ENCODE data around the gene ATP2C1. TPM values are rescaled to one million over a fixed set of nuclear protein-coding genes. Genes with fewer than 3 reads are reported as not detected.
"Not testable (repeated sequence)": the region's sequence is repeated elsewhere in the genome, so short reads cannot be mapped to it uniquely, and the experiment has no call there.

The ATP2C1 gene
- total RNA-seq, 2 experiments from 2014 or later, result 46.4 to 46.8 TPM

- DNase-seq, result no peak
- Mint-ChIP-seq H3K36me3 (ENCODE audit: low read depth) (peaks cover 51% of the 10 kb centered on the region), H3K27me3 (no peaks in the 10 kb centered on the region)
Measured at GRCh38 chr3:130967281-130967680, 73.4 kb downstream of the ATP2C1 start.

GRCh38 chr3:130968221-130968620 lies 74.3 kb downstream of the ATP2C1 start:
- H3K27ac Mint-ChIP-seq, result no peak overlapping the region
- peaks cover 5% of the 10 kb centered on the region for H3K4me1 Mint-ChIP-seq (ENCODE audit: low read depth)
- no peaks in the 10 kb centered on the region for H3K27me3 Mint-ChIP-seq
- ChIA-PET POLR2A (no interaction called here), CTCF (no interaction called here)
- ATAC-seq (no peak), DNase-seq (no peak)
- no peak overlapping the region for H3K4me3 Mint-ChIP-seq
- intact Hi-C loops (cut with micrococcal nuclease), result no loop called here
- no peak for TF ChIP-seq CTCF (IDR thresholded peaks at IDR 0.05)
- no peaks in the 10 kb centered on the region for H3K9me3 Mint-ChIP-seq
- peaks cover 53% of the 10 kb centered on the region for H3K36me3 Mint-ChIP-seq (ENCODE audit: low read depth)

More at GRCh38 chr3:130967281-130967680, 73.4 kb downstream of the ATP2C1 start:
- H3K4me1 Mint-ChIP-seq (ENCODE audit: low read depth), result peaks cover 5% of the 10 kb centered on the region
- no peaks in the 10 kb centered on the region for H3K9me3 Mint-ChIP-seq
- ChIA-PET CTCF (interaction anchor here (1.2 kb wide), 1 partner anchor 207 kb away, joined by 5 read pairs; no protein-coding TSS in a partner anchor), POLR2A (no interaction called here)
- TF ChIP-seq CTCF (IDR thresholded peaks at IDR 0.05), result no peak
- intact Hi-C loops (cut with micrococcal nuclease), result no loop called here
- no peak overlapping the region for H3K4me3 Mint-ChIP-seq
- no peak overlapping the region for H3K27ac Mint-ChIP-seq
- no peak for ATAC-seq

- ChIA-PET POLR2A (no interaction called here), CTCF (no interaction called here)
- Mint-ChIP-seq H3K4me1 (ENCODE audit: low read depth) (peaks cover 5% of the 10 kb centered on the region), H3K27me3 (no peaks in the 10 kb centered on the region), H3K36me3 (ENCODE audit: low read depth) (peaks cover 49% of the 10 kb centered on the region), H3K9me3 (no peaks in the 10 kb centered on the region), H3K4me3 (no peak overlapping the region), H3K27ac (no peak overlapping the region)
- DNase-seq (no peak), ATAC-seq (no peak)
- intact Hi-C loops (cut with micrococcal nuclease), result no loop called here
- no peak for TF ChIP-seq CTCF (IDR thresholded peaks at IDR 0.05)
Measured at GRCh38 chr3:130969621-130970020, 75.7 kb downstream of the ATP2C1 start.

- intact Hi-C loops (cut with micrococcal nuclease), result no loop called here
- H3K9me3 Mint-ChIP-seq, result no peaks in the 10 kb centered on the region
- H3K4me3 Mint-ChIP-seq, result no peak overlapping the region
- no peak for DNase-seq
- ChIA-PET POLR2A (no interaction called here), CTCF (interaction anchor here (0.9 kb wide), 1 partner anchor 78 kb away, joined by 3 read pairs; no protein-coding TSS in a partner anchor)
- peaks cover 5% of the 10 kb centered on the region for H3K4me1 Mint-ChIP-seq (ENCODE audit: low read depth)
- H3K27ac Mint-ChIP-seq, result peak overlapping the region; percentile 38
- ATAC-seq, result no peak
- H3K36me3 Mint-ChIP-seq (ENCODE audit: low read depth), result peaks cover 42% of the 10 kb centered on the region
- no peak for TF ChIP-seq CTCF (IDR thresholded peaks at IDR 0.05)
- H3K27me3 Mint-ChIP-seq, result no peaks in the 10 kb centered on the region
Measured at GRCh38 chr3:130971208-130971607, 77.3 kb downstream of the ATP2C1 start.

GRCh38 chr3:130972592-130972991 lies 78.7 kb downstream of the ATP2C1 start:
- H3K27me3 Mint-ChIP-seq; POLR2A ChIA-PET; H3K9me3 Mint-ChIP-seq; CTCF ChIA-PET; intact Hi-C loops (cut with micrococcal nuclease); H3K4me1 Mint-ChIP-seq (ENCODE audit: low read depth); H3K27ac Mint-ChIP-seq; ATAC-seq; H3K4me3 Mint-ChIP-seq; DNase-seq: not testable (repeated sequence)
- peaks cover 36% of the 10 kb centered on the region for H3K36me3 Mint-ChIP-seq (ENCODE audit: low read depth)

GRCh38 chr3:130973406-130973805 lies 79.5 kb downstream of the ATP2C1 start:
- ChIA-PET POLR2A (no interaction called here), CTCF (no interaction called here)
- DNase-seq (no peak), ATAC-seq (no peak)
- H3K27ac Mint-ChIP-seq, result no peak overlapping the region
- intact Hi-C loops (cut with micrococcal nuclease), result no loop called here
- no peak for TF ChIP-seq CTCF (IDR thresholded peaks at IDR 0.05)
- H3K36me3 Mint-ChIP-seq (ENCODE audit: low read depth), result peaks cover 30% of the 10 kb centered on the region
- no peaks in the 10 kb centered on the region for H3K9me3 Mint-ChIP-seq
- H3K27me3 Mint-ChIP-seq, result no peaks in the 10 kb centered on the region
- H3K4me3 Mint-ChIP-seq, result no peak overlapping the region
- H3K4me1 Mint-ChIP-seq (ENCODE audit: low read depth), result peaks cover 5% of the 10 kb centered on the region

All from activated CD8-positive, alpha-beta T cell treated with anti-CD3 and anti-CD28 coated beads for 36 hours (primary cell).